ENCODE data around the gene SPAM1. TPM values are rescaled to one million over a fixed set of nuclear protein-coding genes. Genes with fewer than 3 reads are reported as not detected.

The SPAM1 gene
- total RNA-seq, 1 experiment from 2014 or later: not detected

DNA sequence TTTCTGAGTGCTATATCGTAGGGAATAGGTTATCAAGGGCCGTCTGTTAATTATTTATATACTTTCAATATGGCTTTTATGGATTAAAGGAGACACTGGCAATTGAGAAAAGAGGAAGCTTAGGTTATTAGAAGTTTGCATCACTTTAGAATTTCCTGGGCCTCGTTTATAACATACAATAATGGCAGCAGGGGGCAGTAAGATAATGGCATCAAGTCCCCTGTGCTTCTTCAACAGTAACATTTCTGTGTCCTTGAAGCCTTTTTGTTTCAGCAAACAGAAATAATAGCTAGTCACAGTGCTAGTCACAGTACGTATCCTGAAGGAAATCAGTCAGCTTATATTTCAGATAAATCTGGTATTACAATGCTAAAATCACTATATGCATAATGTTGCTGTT lies 41.9 kb downstream of the SPAM1 start:
- peaks cover 9% of the 10 kb centered on the region; the same call in 1 of the 2 replicates for H3K4me1 Mint-ChIP-seq
- no peaks in the 10 kb centered on the region for H3K27me3 Mint-ChIP-seq (ENCODE audit: low read depth)
- no peak overlapping the region for H3K27ac Mint-ChIP-seq
- H3K4me3 Mint-ChIP-seq: no peak overlapping the region
- 0 out of 2 replicates have a peak, but pooled peaks cover 3% of the 10 kb centered on the region for H3K9me3 Mint-ChIP-seq
- no peaks in the 10 kb centered on the region for H3K36me3 Mint-ChIP-seq
- POLR2A ChIA-PET: no interaction called here
- CTCF ChIA-PET: no interaction called here
- no peak for DNase-seq (ENCODE audit: low spot score)
- ATAC-seq: no peak
- TF ChIP-seq, protein P1, sequence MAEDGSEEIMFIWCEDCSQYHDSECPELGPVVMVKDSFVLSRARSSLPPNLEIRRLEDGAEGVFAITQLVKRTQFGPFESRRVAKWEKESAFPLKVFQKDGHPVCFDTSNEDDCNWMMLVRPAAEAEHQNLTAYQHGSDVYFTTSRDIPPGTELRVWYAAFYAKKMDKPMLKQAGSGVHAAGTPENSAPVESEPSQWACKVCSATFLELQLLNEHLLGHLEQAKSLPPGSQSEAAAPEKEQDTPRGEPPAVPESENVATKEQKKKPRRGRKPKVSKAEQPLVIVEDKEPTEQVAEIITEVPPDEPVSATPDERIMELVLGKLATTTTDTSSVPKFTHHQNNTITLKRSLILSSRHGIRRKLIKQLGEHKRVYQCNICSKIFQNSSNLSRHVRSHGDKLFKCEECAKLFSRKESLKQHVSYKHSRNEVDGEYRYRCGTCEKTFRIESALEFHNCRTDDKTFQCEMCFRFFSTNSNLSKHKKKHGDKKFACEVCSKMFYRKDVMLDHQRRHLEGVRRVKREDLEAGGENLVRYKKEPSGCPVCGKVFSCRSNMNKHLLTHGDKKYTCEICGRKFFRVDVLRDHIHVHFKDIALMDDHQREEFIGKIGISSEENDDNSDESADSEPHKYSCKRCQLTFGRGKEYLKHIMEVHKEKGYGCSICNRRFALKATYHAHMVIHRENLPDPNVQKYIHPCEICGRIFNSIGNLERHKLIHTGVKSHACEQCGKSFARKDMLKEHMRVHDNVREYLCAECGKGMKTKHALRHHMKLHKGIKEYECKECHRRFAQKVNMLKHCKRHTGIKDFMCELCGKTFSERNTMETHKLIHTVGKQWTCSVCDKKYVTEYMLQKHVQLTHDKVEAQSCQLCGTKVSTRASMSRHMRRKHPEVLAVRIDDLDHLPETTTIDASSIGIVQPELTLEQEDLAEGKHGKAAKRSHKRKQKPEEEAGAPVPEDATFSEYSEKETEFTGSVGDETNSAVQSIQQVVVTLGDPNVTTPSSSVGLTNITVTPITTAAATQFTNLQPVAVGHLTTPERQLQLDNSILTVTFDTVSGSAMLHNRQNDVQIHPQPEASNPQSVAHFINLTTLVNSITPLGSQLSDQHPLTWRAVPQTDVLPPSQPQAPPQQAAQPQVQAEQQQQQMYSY (CRISPR knock-in tag; IDR thresholded peaks at IDR 0.05): no peak
- TF ChIP-seq, protein P2, sequence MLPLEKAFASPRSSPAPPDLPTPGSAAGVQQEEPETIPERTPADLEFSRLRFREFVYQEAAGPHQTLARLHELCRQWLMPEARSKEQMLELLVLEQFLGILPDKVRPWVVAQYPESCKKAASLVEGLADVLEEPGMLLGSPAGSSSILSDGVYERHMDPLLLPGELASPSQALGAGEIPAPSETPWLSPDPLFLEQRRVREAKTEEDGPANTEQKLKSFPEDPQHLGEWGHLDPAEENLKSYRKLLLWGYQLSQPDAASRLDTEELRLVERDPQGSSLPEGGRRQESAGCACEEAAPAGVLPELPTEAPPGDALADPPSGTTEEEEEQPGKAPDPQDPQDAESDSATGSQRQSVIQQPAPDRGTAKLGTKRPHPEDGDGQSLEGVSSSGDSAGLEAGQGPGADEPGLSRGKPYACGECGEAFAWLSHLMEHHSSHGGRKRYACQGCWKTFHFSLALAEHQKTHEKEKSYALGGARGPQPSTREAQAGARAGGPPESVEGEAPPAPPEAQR (CRISPR knock-in tag; IDR thresholded peaks at IDR 0.05): no peak
- TF ChIP-seq EMX1 (CRISPR knock-in tag; IDR thresholded peaks at IDR 0.05): no peak
- TF ChIP-seq E2F4 (CRISPR knock-in tag; IDR thresholded peaks at IDR 0.05; ENCODE audit: borderline replicate concordance, low read depth): no peak
- TF ChIP-seq IRF2 (CRISPR knock-in tag; IDR thresholded peaks at IDR 0.05; ENCODE audit: borderline replicate concordance, low read depth): no peak
- TF ChIP-seq, protein P3, sequence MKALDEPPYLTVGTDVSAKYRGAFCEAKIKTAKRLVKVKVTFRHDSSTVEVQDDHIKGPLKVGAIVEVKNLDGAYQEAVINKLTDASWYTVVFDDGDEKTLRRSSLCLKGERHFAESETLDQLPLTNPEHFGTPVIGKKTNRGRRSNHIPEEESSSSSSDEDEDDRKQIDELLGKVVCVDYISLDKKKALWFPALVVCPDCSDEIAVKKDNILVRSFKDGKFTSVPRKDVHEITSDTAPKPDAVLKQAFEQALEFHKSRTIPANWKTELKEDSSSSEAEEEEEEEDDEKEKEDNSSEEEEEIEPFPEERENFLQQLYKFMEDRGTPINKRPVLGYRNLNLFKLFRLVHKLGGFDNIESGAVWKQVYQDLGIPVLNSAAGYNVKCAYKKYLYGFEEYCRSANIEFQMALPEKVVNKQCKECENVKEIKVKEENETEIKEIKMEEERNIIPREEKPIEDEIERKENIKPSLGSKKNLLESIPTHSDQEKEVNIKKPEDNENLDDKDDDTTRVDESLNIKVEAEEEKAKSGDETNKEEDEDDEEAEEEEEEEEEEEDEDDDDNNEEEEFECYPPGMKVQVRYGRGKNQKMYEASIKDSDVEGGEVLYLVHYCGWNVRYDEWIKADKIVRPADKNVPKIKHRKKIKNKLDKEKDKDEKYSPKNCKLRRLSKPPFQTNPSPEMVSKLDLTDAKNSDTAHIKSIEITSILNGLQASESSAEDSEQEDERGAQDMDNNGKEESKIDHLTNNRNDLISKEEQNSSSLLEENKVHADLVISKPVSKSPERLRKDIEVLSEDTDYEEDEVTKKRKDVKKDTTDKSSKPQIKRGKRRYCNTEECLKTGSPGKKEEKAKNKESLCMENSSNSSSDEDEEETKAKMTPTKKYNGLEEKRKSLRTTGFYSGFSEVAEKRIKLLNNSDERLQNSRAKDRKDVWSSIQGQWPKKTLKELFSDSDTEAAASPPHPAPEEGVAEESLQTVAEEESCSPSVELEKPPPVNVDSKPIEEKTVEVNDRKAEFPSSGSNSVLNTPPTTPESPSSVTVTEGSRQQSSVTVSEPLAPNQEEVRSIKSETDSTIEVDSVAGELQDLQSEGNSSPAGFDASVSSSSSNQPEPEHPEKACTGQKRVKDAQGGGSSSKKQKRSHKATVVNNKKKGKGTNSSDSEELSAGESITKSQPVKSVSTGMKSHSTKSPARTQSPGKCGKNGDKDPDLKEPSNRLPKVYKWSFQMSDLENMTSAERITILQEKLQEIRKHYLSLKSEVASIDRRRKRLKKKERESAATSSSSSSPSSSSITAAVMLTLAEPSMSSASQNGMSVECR (CRISPR knock-in tag; IDR thresholded peaks at IDR 0.05; ENCODE audit: borderline replicate concordance): no peak
- no peak for TF ChIP-seq FOXK1 (CRISPR knock-in tag; IDR thresholded peaks at IDR 0.05)
- TF ChIP-seq NR1H2 (CRISPR knock-in tag; IDR thresholded peaks at IDR 0.05): no peak
- TF ChIP-seq ZNF263 (CRISPR knock-in tag; IDR thresholded peaks at IDR 0.05; ENCODE audit: low read depth): no peak
- TF ChIP-seq, protein P4, sequence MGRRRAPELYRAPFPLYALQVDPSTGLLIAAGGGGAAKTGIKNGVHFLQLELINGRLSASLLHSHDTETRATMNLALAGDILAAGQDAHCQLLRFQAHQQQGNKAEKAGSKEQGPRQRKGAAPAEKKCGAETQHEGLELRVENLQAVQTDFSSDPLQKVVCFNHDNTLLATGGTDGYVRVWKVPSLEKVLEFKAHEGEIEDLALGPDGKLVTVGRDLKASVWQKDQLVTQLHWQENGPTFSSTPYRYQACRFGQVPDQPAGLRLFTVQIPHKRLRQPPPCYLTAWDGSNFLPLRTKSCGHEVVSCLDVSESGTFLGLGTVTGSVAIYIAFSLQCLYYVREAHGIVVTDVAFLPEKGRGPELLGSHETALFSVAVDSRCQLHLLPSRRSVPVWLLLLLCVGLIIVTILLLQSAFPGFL (CRISPR knock-in tag; IDR thresholded peaks at IDR 0.05; ENCODE audit: borderline replicate concordance): no peak
- TF ChIP-seq RORB (CRISPR knock-in tag; IDR thresholded peaks at IDR 0.05): no peak
- TF ChIP-seq, protein P5, sequence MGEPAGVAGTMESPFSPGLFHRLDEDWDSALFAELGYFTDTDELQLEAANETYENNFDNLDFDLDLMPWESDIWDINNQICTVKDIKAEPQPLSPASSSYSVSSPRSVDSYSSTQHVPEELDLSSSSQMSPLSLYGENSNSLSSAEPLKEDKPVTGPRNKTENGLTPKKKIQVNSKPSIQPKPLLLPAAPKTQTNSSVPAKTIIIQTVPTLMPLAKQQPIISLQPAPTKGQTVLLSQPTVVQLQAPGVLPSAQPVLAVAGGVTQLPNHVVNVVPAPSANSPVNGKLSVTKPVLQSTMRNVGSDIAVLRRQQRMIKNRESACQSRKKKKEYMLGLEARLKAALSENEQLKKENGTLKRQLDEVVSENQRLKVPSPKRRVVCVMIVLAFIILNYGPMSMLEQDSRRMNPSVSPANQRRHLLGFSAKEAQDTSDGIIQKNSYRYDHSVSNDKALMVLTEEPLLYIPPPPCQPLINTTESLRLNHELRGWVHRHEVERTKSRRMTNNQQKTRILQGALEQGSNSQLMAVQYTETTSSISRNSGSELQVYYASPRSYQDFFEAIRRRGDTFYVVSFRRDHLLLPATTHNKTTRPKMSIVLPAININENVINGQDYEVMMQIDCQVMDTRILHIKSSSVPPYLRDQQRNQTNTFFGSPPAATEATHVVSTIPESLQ (CRISPR knock-in tag; IDR thresholded peaks at IDR 0.05): no peak
- TF ChIP-seq ZNF281 (CRISPR knock-in tag; IDR thresholded peaks at IDR 0.05): no peak
- TF ChIP-seq E2F1 (CRISPR knock-in tag; IDR thresholded peaks at IDR 0.05): no peak
- TF ChIP-seq ZNF138 (CRISPR knock-in tag; conservative IDR thresholded peaks at IDR 0.05): no peak
- no peak for TF ChIP-seq ZNF232 (CRISPR knock-in tag; IDR thresholded peaks at IDR 0.05)

Data from WTC11 (cell line).